ENCODE results near the gene KDM6B. TPM values are rescaled to one million over a fixed set of nuclear protein-coding genes. Genes with fewer than 3 reads are reported as not detected.

Gene KDM6B
- total and polyA plus RNA-seq, 4 donors = 2.5 to 11.5 (median 3.3) TPM

DNA sequence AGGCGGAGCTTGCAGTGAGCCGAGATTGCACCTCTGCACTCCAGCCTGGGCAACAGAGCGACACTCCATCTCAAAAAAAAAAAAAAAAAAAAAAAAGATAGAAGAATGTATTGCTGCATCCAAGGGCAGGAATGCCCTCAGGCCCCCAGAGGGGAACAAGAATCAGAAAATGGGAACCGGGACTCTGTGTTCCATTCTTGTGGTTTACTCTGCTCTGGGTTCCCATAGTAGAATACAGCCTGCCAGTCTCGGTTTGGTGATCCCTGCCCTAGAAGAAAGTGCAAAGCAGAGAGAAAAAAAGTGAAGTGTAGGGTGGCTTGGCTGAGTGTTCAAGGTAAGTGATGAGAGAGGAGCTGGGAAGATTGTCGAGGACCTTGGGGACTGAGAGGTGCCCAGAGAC lies 27.4 kb upstream of the KDM6B start:
- H3K4me3 ChIP-seq (ENCODE audit: low read depth in 1 of 3, low read length in 3 of 3) = no peak overlapping the region
- 79% methylated on average over 6 of the region's 6 CpGs for WGBS
- no peak for DNase-seq (ENCODE audit: low spot score)
- H3K9ac ChIP-seq (ENCODE audit: low read depth in 1 of 2, low read length in 2 of 2) = no peak overlapping the region
- peaks cover 0 to 2% (median 0%) of the 10 kb centered on the region in 4 donors for H3K27me3 ChIP-seq (ENCODE audit: control insufficient read depth in 4 of 4, insufficient read depth in 4 of 4, low read length in 3 of 4)
- no peaks in the 10 kb centered on the region for H3K4me1 ChIP-seq (ENCODE audit: control insufficient read depth in 4 of 4, insufficient read depth in 4 of 4, low read length in 3 of 4)
- no peak for TF ChIP-seq CTCF (IDR thresholded peaks at IDR 0.05; ENCODE audit: low read depth, low read length, missing input control)
- TF ChIP-seq FOXA1 (IDR thresholded peaks at IDR 0.05) = no peak
- no peak for TF ChIP-seq HNF4G (IDR thresholded peaks at IDR 0.05)
- TF ChIP-seq HNF4A (conservative IDR thresholded peaks at IDR 0.05) = no peak
- no peak for TF ChIP-seq TAF1 (conservative IDR thresholded peaks at IDR 0.05)
- no peak for TF ChIP-seq NR2F2 (IDR thresholded peaks at IDR 0.05)
- no peak for TF ChIP-seq FOXA2 (IDR thresholded peaks at IDR 0.05)
- no peak for TF ChIP-seq RXRA (IDR thresholded peaks at IDR 0.05)
- TF ChIP-seq EGR1 (IDR thresholded peaks at IDR 0.05; ENCODE audit: low read depth in 2 of 2) = no peak
- no peak for TF ChIP-seq SP1 (IDR thresholded peaks at IDR 0.05)
- H3K27ac ChIP-seq (ENCODE audit: low read depth in 1 of 2, low read length in 2 of 2) = no peak overlapping the region
- no peaks in the 10 kb centered on the region for H3K9me3 ChIP-seq (ENCODE audit: control insufficient read depth in 4 of 4, low read length in 3 of 4)
- no peaks in the 10 kb centered on the region for H3K36me3 ChIP-seq (ENCODE audit: control insufficient read depth in 4 of 4, insufficient read depth in 3 of 4, low read depth in 1 of 4, low read length in 3 of 4)

GRCh38 chr17:7807206-7807605 lies 26.8 kb upstream of the KDM6B start:
- no peak for DNase-seq (ENCODE audit: low spot score)
- 85% methylated on average over 21 of the region's 21 CpGs for WGBS
- TF ChIP-seq, protein P1, sequence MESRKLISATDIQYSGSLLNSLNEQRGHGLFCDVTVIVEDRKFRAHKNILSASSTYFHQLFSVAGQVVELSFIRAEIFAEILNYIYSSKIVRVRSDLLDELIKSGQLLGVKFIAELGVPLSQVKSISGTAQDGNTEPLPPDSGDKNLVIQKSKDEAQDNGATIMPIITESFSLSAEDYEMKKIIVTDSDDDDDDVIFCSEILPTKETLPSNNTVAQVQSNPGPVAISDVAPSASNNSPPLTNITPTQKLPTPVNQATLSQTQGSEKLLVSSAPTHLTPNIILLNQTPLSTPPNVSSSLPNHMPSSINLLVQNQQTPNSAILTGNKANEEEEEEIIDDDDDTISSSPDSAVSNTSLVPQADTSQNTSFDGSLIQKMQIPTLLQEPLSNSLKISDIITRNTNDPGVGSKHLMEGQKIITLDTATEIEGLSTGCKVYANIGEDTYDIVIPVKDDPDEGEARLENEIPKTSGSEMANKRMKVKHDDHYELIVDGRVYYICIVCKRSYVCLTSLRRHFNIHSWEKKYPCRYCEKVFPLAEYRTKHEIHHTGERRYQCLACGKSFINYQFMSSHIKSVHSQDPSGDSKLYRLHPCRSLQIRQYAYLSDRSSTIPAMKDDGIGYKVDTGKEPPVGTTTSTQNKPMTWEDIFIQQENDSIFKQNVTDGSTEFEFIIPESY (IDR thresholded peaks at IDR 0.05) = no peak
- TF ChIP-seq RAD21 (IDR thresholded peaks at IDR 0.05) = no peak
- no peak for TF ChIP-seq CTCF (IDR thresholded peaks at IDR 0.05; ENCODE audit: low read depth, low read length, missing input control)
- TF ChIP-seq NR2F2 (IDR thresholded peaks at IDR 0.05) = no peak
- TF ChIP-seq RXRA (IDR thresholded peaks at IDR 0.05) = no peak
- no peak for TF ChIP-seq YY1 (IDR thresholded peaks at IDR 0.05)
- TF ChIP-seq FOXA1 (IDR thresholded peaks at IDR 0.05) = no peak
- no peak for TF ChIP-seq EGR1 (IDR thresholded peaks at IDR 0.05; ENCODE audit: low read depth in 2 of 2)
- no peak for TF ChIP-seq GABPA (IDR thresholded peaks at IDR 0.05 in 1 of 2, conservative IDR thresholded peaks at IDR 0.05 in 1 of 2)
- no peak for TF ChIP-seq JUND (IDR thresholded peaks at IDR 0.05)
- TF ChIP-seq ATF3 (IDR thresholded peaks at IDR 0.05) = no peak
- TF ChIP-seq, protein P2, sequence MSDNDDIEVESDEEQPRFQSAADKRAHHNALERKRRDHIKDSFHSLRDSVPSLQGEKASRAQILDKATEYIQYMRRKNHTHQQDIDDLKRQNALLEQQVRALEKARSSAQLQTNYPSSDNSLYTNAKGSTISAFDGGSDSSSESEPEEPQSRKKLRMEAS (IDR thresholded peaks at IDR 0.05) = no peak
- no peak for TF ChIP-seq SP1 (IDR thresholded peaks at IDR 0.05)
- TF ChIP-seq HNF4A (conservative IDR thresholded peaks at IDR 0.05) = no peak
- Histone ChIP-seq H3K36me3 (ENCODE audit: control insufficient read depth in 4 of 4, insufficient read depth in 3 of 4, low read depth in 1 of 4, low read length in 3 of 4) (no peaks in the 10 kb centered on the region), H3K27me3 (ENCODE audit: control insufficient read depth in 4 of 4, insufficient read depth in 4 of 4, low read length in 3 of 4) (peaks cover 0 to 2% (median 0%) of the 10 kb centered on the region in 4 donors), H3K9me3 (ENCODE audit: control insufficient read depth in 4 of 4, low read length in 3 of 4) (no peaks in the 10 kb centered on the region), H3K9ac (ENCODE audit: low read depth in 1 of 2, low read length in 2 of 2) (no peak overlapping the region), H3K4me3 (ENCODE audit: low read depth in 1 of 3, low read length in 3 of 3) (no peak overlapping the region), H3K27ac (ENCODE audit: low read depth in 1 of 2, low read length in 2 of 2) (no peak overlapping the region), H3K4me1 (ENCODE audit: control insufficient read depth in 4 of 4, insufficient read depth in 4 of 4, low read length in 3 of 4) (no peaks in the 10 kb centered on the region)

Measured in liver (tissue), 9 donors.